Activated CD8-positive, alpha-beta memory T cell treated with anti-CD3 and anti-CD28 coated beads, Interleukin-2, amount 10 ng/mL, durations not matched to agents 7 days and 5 days (primary cell): ENCODE data around the gene COL15A1. TPM values are rescaled to one million over a fixed set of nuclear protein-coding genes. Genes with fewer than 3 reads are reported as not detected.
A peak's percentile ranks its signal among the peaks of the same experiment; 100 is the strongest.

ENCODE experiments used
- ATAC-seq: fragments of 150-1000 bp; cut with Tn5 transposase; one replicate; pipeline ENCODE4 v1.10.0; 2021; ENCODE audit warnings: moderate library complexity
- CTCF ChIA-PET: fragments of 350-600 bp; sonication (Branson Sonifier 250); formaldehyde crosslinking; loops from one replicate; lab custom pipeline; 2021; ENCODE audit warnings: antibody characterized with exemption; lab: Charles Lee
- DNase-seq: peaks from one replicate; pipeline ENCODE4 v3.0.0-alpha.2; 2020
- H3K27ac Mint-ChIP-seq: one replicate; pipeline ENCODE4 v1.8.0; 2021; ENCODE audit warnings: mild to moderate bottlenecking, mixed read lengths
- H3K27me3 Mint-ChIP-seq: one replicate; pipeline ENCODE4 v1.8.0; 2021; ENCODE audit warnings: mixed read lengths
- H3K36me3 Mint-ChIP-seq: one replicate; pipeline ENCODE4 v1.8.0; 2021; ENCODE audit warnings: mild to moderate bottlenecking, mixed read lengths
- H3K4me1 Mint-ChIP-seq: one replicate; pipeline ENCODE4 v1.8.0; 2021; ENCODE audit warnings: mixed read lengths
- H3K4me3 Mint-ChIP-seq: one replicate; pipeline ENCODE4 v1.8.0; 2021; ENCODE audit warnings: mild to moderate bottlenecking, moderate library complexity, mixed read lengths
- H3K9me3 Mint-ChIP-seq: one replicate; pipeline ENCODE4 v1.8.0; 2022; ENCODE audit warnings: low read depth, mixed read lengths
- total RNA-seq, 2 experiments: library from RNA; stranded (reverse); gene quantifications; one replicate each; pipeline ENCODE4 v1.2.3, GENCODE V29; 2021

COL15A1 gene
- total RNA-seq, 2 experiments from 2014 or later = 0.45 to 0.53 TPM

- DNase-seq (peak; percentile 32), ATAC-seq (peak; percentile 47)
- Mint-ChIP-seq H3K27me3 (peaks cover under 1% of the 10 kb centered on the region), H3K9me3 (no peaks in the 10 kb centered on the region), H3K27ac (no peak overlapping the region), H3K36me3 (no peaks in the 10 kb centered on the region), H3K4me1 (peaks cover 12% of the 10 kb centered on the region), H3K4me3 (no peak overlapping the region)
- CTCF ChIA-PET = interaction anchor here (0.6 to 6.9 kb wide), 5 partner anchors 9 to 157 kb away, joined by 3 to 30 read pairs (median 5); no protein-coding TSS in a partner anchor
Measured at GRCh38 chr9:98989036-98990000, 45.6 kb downstream of the COL15A1 start.

GRCh38 chr9:98990181-98990870 is 46.6 kb downstream of the COL15A1 start:
- H3K4me1 Mint-ChIP-seq = peaks cover 12% of the 10 kb centered on the region
- no peaks in the 10 kb centered on the region for H3K36me3 Mint-ChIP-seq
- DNase-seq (no peak), ATAC-seq (no peak)
- CTCF ChIA-PET = interaction anchor here (1.0 to 6.9 kb wide), 5 partner anchors 8 to 150 kb away, joined by 3 to 30 read pairs (median 5); no protein-coding TSS in a partner anchor
- peaks cover 6% of the 10 kb centered on the region for H3K27me3 Mint-ChIP-seq
- H3K9me3 Mint-ChIP-seq = no peaks in the 10 kb centered on the region
- no peak overlapping the region for H3K27ac Mint-ChIP-seq
- no peak overlapping the region for H3K4me3 Mint-ChIP-seq

GRCh38 chr9:98992107-98992884 is 48.6 kb downstream of the COL15A1 start:
- Mint-ChIP-seq H3K36me3 (no peaks in the 10 kb centered on the region), H3K9me3 (no peaks in the 10 kb centered on the region), H3K4me3 (no peak overlapping the region), H3K27me3 (peaks cover 20% of the 10 kb centered on the region), H3K4me1 (peaks cover 12% of the 10 kb centered on the region), H3K27ac (no peak overlapping the region)
- ATAC-seq = no peak
- DNase-seq = peak; percentile 29
- CTCF ChIA-PET = interaction anchor here (1.0 to 6.9 kb wide), 3 partner anchors 16 to 149 kb away, joined by 3 to 30 read pairs (median 3); no protein-coding TSS in a partner anchor

DNA sequence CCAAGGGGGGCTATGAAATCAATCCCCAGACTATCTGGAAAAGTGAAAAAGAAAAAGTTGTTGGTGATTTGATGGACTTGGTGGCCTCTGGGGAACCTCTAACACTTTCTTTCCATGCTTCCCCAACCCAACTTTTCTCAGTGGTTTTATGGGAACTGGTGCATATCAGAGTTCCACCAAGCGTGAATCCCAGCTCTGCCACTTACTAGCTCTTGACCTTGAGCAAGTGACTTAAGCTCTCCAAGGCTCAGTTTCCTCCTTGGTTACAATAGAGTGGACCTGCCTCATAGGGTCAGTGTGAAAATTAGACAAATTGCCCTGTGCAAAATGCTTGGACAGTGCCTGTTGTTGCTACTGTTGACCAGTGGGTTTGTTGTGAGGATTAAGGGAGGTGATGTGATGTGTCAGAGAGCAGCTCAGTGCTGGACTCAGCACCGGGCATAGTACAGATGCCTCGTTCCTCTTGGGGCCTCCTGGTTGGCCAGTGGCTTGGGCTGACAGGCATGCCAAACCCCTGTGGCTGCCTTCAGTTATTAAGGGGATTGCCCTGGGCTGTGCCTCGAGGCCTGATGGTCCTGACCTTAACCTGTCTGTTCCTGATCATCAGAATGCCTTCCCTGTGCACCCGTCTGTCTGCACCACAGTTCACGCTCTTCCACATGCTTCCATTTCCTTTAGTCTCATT is 49.3 kb downstream of the COL15A1 start:
- Mint-ChIP-seq H3K27me3 (peaks cover 20% of the 10 kb centered on the region), H3K36me3 (no peaks in the 10 kb centered on the region), H3K4me1 (peaks cover 12% of the 10 kb centered on the region), H3K27ac (no peak overlapping the region), H3K4me3 (no peak overlapping the region), H3K9me3 (no peaks in the 10 kb centered on the region)
- no peak for ATAC-seq
- CTCF ChIA-PET = interaction anchor here (10.8 kb wide), 1 partner anchor 145 kb away, joined by 179 read pairs; no protein-coding TSS in a partner anchor
- DNase-seq = no peak

DNA sequence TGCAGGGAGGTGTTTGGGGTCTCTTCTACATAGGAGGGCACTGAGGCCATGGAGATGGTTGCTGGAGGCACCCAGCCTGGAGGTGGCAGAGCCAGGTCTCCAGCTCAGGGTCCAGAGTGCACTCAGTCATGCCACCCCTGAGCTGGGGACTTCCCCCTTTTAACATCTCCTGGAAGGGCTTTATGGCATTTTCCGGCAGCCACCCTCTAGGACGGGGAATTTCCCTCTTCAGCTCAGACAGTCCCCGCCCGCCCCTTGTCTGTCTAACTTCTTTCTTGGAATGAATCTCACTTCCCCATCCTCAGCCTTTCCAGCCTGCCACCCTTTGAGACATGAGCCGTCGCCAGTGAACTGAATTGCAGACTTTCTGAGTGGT is 49.9 kb downstream of the COL15A1 start:
- ATAC-seq = peak; percentile 27
- Mint-ChIP-seq H3K27ac (no peak overlapping the region), H3K36me3 (no peaks in the 10 kb centered on the region), H3K4me1 (peaks cover 12% of the 10 kb centered on the region), H3K9me3 (no peaks in the 10 kb centered on the region), H3K27me3 (peaks cover 25% of the 10 kb centered on the region), H3K4me3 (no peak overlapping the region)
- CTCF ChIA-PET = interaction anchor here (0.9 to 10.8 kb wide), 4 partner anchors 21 to 238 kb away, joined by 3 to 179 read pairs (median 3); no protein-coding TSS in a partner anchor
- DNase-seq = no peak

DNA sequence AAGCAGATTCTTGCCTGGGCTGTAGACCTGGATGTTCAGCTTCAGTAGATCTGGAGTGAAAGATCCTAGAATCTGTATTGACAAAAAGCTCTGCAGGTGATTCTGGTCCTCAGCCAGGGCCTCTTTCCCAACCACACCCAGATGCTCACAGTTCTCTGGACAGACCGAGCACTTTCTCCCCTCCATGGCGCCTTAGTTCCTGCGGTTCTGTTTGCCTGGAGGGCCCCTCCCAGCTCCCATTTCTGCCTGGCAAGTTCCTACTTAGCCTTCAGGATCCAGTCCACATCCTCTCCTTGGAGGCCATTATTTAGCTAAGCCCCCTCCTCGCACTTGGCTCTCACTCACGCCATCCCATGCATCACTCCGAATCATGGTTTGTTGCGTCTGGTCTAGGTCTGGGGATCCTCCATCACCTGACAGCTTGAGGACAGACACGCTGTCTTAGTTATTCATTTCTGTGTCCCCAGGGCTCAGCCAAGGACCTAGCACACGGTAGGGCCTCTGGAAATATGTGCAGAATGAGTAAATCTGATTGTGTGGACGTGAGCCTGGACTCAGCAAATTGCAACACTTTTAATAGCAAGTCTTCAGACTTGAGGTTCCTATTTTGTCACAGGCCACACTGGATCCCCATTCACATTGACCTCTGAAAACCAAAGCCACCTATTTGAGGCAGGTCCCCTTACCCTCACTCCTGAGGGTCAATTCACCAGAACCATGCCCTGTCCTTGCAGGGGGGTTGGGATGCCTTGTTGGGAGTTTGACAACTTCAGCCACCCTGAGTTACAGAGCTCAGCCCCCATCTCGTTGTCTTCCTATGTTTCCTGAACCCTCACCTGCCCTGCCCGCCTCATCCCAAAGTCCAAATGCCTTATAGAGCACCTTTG is 50.7 kb downstream of the COL15A1 start:
- ATAC-seq = no peak
- CTCF ChIA-PET = interaction anchor here (0.9 to 10.8 kb wide), 5 partner anchors 22 to 238 kb away, joined by 3 to 179 read pairs (median 3); partner anchors contain the start of gene TGFBR1
- Mint-ChIP-seq H3K27me3 (peaks cover 26% of the 10 kb centered on the region), H3K27ac (no peak overlapping the region), H3K36me3 (no peaks in the 10 kb centered on the region), H3K9me3 (no peaks in the 10 kb centered on the region), H3K4me3 (no peak overlapping the region), H3K4me1 (peaks cover 16% of the 10 kb centered on the region)
- no peak for DNase-seq

GRCh38 chr9:98995059-98995671 is 51.5 kb downstream of the COL15A1 start:
- ATAC-seq (no peak), DNase-seq (no peak)
- no peaks in the 10 kb centered on the region for H3K9me3 Mint-ChIP-seq
- H3K4me3 Mint-ChIP-seq = no peak overlapping the region
- H3K27ac Mint-ChIP-seq = no peak overlapping the region
- peaks cover 26% of the 10 kb centered on the region for H3K27me3 Mint-ChIP-seq
- CTCF ChIA-PET = interaction anchor here (1.7 to 10.8 kb wide), 6 partner anchors 17 to 148 kb away, joined by 4 to 179 read pairs (median 26); partner anchors contain the start of gene TGFBR1
- H3K4me1 Mint-ChIP-seq = peaks cover 12% of the 10 kb centered on the region
- no peaks in the 10 kb centered on the region for H3K36me3 Mint-ChIP-seq

GRCh38 chr9:98995971-98996504 is 52.3 kb downstream of the COL15A1 start:
- Mint-ChIP-seq H3K4me3 (no peak overlapping the region), H3K4me1 (peaks cover 20% of the 10 kb centered on the region), H3K27me3 (peaks cover 26% of the 10 kb centered on the region), H3K27ac (no peak overlapping the region), H3K9me3 (no peaks in the 10 kb centered on the region), H3K36me3 (no peaks in the 10 kb centered on the region)
- ATAC-seq (no peak), DNase-seq (peak; percentile 37)
- CTCF ChIA-PET = interaction anchor here (0.9 to 10.8 kb wide), 8 partner anchors 16 to 152 kb away, joined by 3 to 179 read pairs (median 26); partner anchors contain the start of gene TGFBR1

GRCh38 chr9:98997604-98998003 is 53.9 kb downstream of the COL15A1 start:
- no peak overlapping the region for H3K27ac Mint-ChIP-seq

DNA sequence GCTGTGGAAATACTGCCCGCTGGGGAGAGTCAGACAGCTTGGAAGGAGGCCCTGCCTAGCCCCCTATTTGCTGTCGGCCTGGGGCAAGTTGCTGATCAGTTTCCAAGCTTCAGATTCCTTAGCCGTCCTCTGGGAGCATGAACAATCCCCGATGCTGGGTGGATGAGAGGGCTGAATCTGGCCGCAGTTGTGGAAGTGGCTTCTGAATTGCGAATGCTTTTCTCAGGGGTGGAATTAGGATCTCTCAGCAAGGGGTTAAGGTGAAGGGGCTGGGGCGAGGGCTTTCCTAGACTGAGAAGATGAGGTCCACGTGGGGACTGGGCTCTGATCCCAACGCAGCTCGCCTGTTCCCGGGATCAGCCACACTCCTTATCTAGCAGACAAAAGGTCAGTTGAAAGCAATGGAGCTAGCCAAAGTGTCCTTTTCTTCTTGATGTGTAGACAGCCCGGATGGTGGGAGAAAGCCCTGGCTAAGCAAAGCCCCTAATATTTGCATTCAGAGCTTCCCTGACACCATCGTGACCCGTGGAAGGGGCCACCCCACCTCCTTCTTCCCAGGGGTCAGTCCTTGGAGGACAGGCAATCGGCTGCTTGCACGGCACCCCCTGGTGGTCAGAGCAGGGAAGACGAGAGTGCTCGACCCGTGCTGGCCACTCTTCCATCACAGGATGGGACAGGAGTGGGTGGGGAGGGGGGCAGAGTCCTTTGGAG is 54.9 kb downstream of the COL15A1 start:
- no peak overlapping the region for H3K27ac Mint-ChIP-seq
- CTCF ChIA-PET = interaction anchor here (0.7 to 10.8 kb wide), 33 partner anchors 9 to 224 kb away, joined by 3 to 179 read pairs (median 5); partner anchors contain the start of genes ALG2, SEC61B and TGFBR1
- H3K9me3 Mint-ChIP-seq = no peaks in the 10 kb centered on the region
- DNase-seq (peak; percentile 70), ATAC-seq (peak; percentile 74)
- H3K27me3 Mint-ChIP-seq = peaks cover 26% of the 10 kb centered on the region
- H3K36me3 Mint-ChIP-seq = no peaks in the 10 kb centered on the region
- peaks cover 33% of the 10 kb centered on the region for H3K4me1 Mint-ChIP-seq
- no peak overlapping the region for H3K4me3 Mint-ChIP-seq

More at GRCh38 chr9:98997604-98998003, 53.9 kb downstream of the COL15A1 start:
- Mint-ChIP-seq H3K4me3 (no peak overlapping the region), H3K4me1 (peaks cover 33% of the 10 kb centered on the region), H3K36me3 (no peaks in the 10 kb centered on the region), H3K27me3 (peaks cover 26% of the 10 kb centered on the region), H3K9me3 (no peaks in the 10 kb centered on the region)
- DNase-seq = peak; percentile 33
- CTCF ChIA-PET = interaction anchor here (0.9 to 10.8 kb wide), 21 partner anchors 8 to 191 kb away, joined by 3 to 179 read pairs (median 8); no protein-coding TSS in a partner anchor
- no peak for ATAC-seq
